ENCODE data around the gene CHL1.

Gene CHL1

DNA sequence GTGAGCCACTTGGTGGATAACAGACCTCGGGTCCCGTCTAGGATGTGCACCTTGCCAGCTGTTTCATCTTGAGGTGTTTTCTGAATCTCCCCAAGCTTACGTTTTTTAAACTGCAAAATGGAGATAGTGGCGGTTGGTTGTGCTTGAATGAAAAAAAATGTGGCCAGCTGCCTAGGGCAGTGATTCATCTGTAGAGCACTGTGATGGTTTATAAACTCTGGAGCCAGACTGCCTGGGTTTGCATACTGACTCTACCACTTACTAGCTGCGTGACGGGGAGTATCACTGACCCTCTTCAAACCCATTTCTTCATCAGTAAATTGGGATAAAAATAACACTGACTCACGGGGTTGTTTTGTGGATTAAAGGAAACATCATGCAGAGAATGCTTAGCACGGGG lies 159.1 kb downstream of the CHL1 start:
- Histone ChIP-seq H3K27me3 (ENCODE audit: insufficient read depth, low read length) (no peaks in the 10 kb centered on the region), H3K4me3 (ENCODE audit: low read depth, low read length) (no peak overlapping the region), H2BK120ac (ENCODE audit: insufficient read depth, low read length, poor library complexity) (no peak overlapping the region), H2BK12ac (ENCODE audit: low read length) (no peak overlapping the region), H4K91ac (ENCODE audit: low read depth, low read length) (no peak overlapping the region), H3K14ac (ENCODE audit: low read length) (no peak overlapping the region), H3K23ac (ENCODE audit: low read length) (no peak overlapping the region), H3K4me2 (ENCODE audit: low read length) (no peak overlapping the region), H4K8ac (ENCODE audit: low read depth, low read length) (no peak overlapping the region), H3K79me1 (ENCODE audit: low read length) (no peaks in the 10 kb centered on the region), H3K9me3 (ENCODE audit: insufficient read depth, low read depth, low read length) (no peaks in the 10 kb centered on the region), H3K18ac (ENCODE audit: low read length) (no peak overlapping the region), H3K36me3 (ENCODE audit: control insufficient read depth in 1 of 2, insufficient read depth in 2 of 2, low read length in 2 of 2) (no peaks in the 10 kb centered on the region), H3K4me1 (ENCODE audit: control insufficient read depth in 1 of 2, insufficient read depth in 2 of 2, low read length in 2 of 2) (no peaks in the 10 kb centered on the region), H2BK5ac (ENCODE audit: low read depth, low read length, poor library complexity) (no peak overlapping the region), H4K12ac (ENCODE audit: low read depth, low read length) (no peak overlapping the region), H3K27ac (ENCODE audit: low read depth, low read length) (no peak overlapping the region), H2AK5ac (ENCODE audit: low read length) (no peak overlapping the region), H3K9ac (ENCODE audit: low read length) (no peak overlapping the region), H3K79me2 (ENCODE audit: control insufficient read depth, insufficient read depth, low read length, poor library complexity) (no peaks in the 10 kb centered on the region), H3K4ac (ENCODE audit: low read depth, low read length) (no peak overlapping the region), H2AFZ (ENCODE audit: insufficient read depth, low read length, poor library complexity) (no peak overlapping the region)
- WGBS (ENCODE audit: extremely low coverage, insufficient coverage, insufficient read length): no CpG with 5 or more reads among the region's 8 CpGs
- DNase-seq: no peak

DNA sequence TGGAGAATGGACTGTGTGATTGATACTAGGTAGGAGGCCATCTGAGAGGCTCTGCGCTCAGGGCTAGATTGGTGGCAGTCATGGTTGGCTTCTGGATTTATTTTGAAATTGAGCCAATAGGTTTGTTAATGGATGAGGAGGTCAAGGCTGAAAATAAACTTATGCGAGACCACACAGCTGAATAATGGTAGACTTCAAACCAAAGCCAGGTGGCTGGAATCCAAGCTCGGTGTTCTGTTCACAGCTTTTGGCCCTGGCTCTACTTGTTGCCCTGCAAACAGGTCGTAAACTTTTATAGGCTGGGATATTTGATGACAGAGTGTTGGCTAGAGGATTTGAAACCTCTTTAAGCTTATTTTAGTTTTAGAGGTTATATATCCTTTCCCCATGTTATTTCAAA lies 160.4 kb downstream of the CHL1 start:
- Histone ChIP-seq H3K27ac (ENCODE audit: low read depth, low read length) (no peak overlapping the region), H3K4ac (ENCODE audit: low read depth, low read length) (no peak overlapping the region), H3K14ac (ENCODE audit: low read length) (no peak overlapping the region), H2BK12ac (ENCODE audit: low read length) (no peak overlapping the region), H2AK5ac (ENCODE audit: low read length) (no peak overlapping the region), H2BK120ac (ENCODE audit: insufficient read depth, low read length, poor library complexity) (no peak overlapping the region), H2BK5ac (ENCODE audit: low read depth, low read length, poor library complexity) (no peak overlapping the region), H3K4me3 (ENCODE audit: low read depth, low read length) (no peak overlapping the region), H4K12ac (ENCODE audit: low read depth, low read length) (no peak overlapping the region), H4K91ac (ENCODE audit: low read depth, low read length) (no peak overlapping the region), H3K79me2 (ENCODE audit: control insufficient read depth, insufficient read depth, low read length, poor library complexity) (no peaks in the 10 kb centered on the region), H3K23ac (ENCODE audit: low read length) (no peak overlapping the region), H3K4me2 (ENCODE audit: low read length) (no peak overlapping the region), H3K9ac (ENCODE audit: low read length) (no peak overlapping the region), H3K36me3 (ENCODE audit: control insufficient read depth in 1 of 2, insufficient read depth in 2 of 2, low read length in 2 of 2) (no peaks in the 10 kb centered on the region), H3K79me1 (ENCODE audit: low read length) (no peaks in the 10 kb centered on the region), H4K8ac (ENCODE audit: low read depth, low read length) (no peak overlapping the region), H3K4me1 (ENCODE audit: control insufficient read depth in 1 of 2, insufficient read depth in 2 of 2, low read length in 2 of 2) (no peaks in the 10 kb centered on the region), H2AFZ (ENCODE audit: insufficient read depth, low read length, poor library complexity) (no peak overlapping the region), H3K27me3 (ENCODE audit: insufficient read depth, low read length) (no peaks in the 10 kb centered on the region), H3K18ac (ENCODE audit: low read length) (no peak overlapping the region), H3K9me3 (ENCODE audit: insufficient read depth, low read depth, low read length) (no peaks in the 10 kb centered on the region)
- no CpG with 5 or more reads among the region's 4 CpGs for WGBS (ENCODE audit: extremely low coverage, insufficient coverage, insufficient read length)
- no peak for DNase-seq

DNA sequence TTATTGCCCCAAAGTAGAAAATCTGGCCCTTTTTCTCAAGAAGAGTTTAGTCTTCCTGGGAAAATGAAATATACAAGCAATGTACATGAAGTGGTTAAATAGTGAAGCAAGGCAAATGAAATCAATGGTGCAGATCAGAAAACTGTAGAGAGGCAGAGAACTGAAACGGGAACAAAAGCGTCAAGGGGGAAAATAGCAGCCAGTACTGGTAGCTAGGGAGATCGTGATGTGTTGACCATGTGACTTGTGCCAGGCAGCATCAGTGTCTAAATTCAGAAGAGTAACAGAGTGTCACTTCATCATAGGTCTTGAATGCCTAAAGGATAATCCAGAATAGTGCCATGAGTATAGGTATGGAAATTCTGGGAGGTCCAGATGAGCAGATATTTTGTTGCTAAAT lies 163.1 kb downstream of the CHL1 start:
- Histone ChIP-seq H4K91ac (ENCODE audit: low read depth, low read length) (no peak overlapping the region), H2AK5ac (ENCODE audit: low read length) (no peak overlapping the region), H2BK12ac (ENCODE audit: low read length) (no peak overlapping the region), H2BK120ac (ENCODE audit: insufficient read depth, low read length, poor library complexity) (no peak overlapping the region), H2BK5ac (ENCODE audit: low read depth, low read length, poor library complexity) (no peak overlapping the region), H2AFZ (ENCODE audit: insufficient read depth, low read length, poor library complexity) (no peak overlapping the region), H3K9ac (ENCODE audit: low read length) (no peak overlapping the region), H4K8ac (ENCODE audit: low read depth, low read length) (no peak overlapping the region), H3K14ac (ENCODE audit: low read length) (no peak overlapping the region), H3K79me2 (ENCODE audit: control insufficient read depth, insufficient read depth, low read length, poor library complexity) (no peaks in the 10 kb centered on the region), H3K36me3 (ENCODE audit: control insufficient read depth in 1 of 2, insufficient read depth in 2 of 2, low read length in 2 of 2) (no peaks in the 10 kb centered on the region), H3K18ac (ENCODE audit: low read length) (no peak overlapping the region), H3K27ac (ENCODE audit: low read depth, low read length) (no peak overlapping the region), H3K4me1 (ENCODE audit: control insufficient read depth in 1 of 2, insufficient read depth in 2 of 2, low read length in 2 of 2) (no peaks in the 10 kb centered on the region), H4K12ac (ENCODE audit: low read depth, low read length) (no peak overlapping the region), H3K23ac (ENCODE audit: low read length) (no peak overlapping the region), H3K79me1 (ENCODE audit: low read length) (no peaks in the 10 kb centered on the region), H3K4me3 (ENCODE audit: low read depth, low read length) (no peak overlapping the region), H3K4me2 (ENCODE audit: low read length) (no peak overlapping the region), H3K4ac (ENCODE audit: low read depth, low read length) (no peak overlapping the region), H3K9me3 (ENCODE audit: insufficient read depth, low read depth, low read length) (no peaks in the 10 kb centered on the region), H3K27me3 (ENCODE audit: insufficient read depth, low read length) (no peaks in the 10 kb centered on the region)
- DNase-seq: no peak
- no CpG with 5 or more reads among the region's 3 CpGs for WGBS (ENCODE audit: extremely low coverage, insufficient coverage, insufficient read length)

DNA sequence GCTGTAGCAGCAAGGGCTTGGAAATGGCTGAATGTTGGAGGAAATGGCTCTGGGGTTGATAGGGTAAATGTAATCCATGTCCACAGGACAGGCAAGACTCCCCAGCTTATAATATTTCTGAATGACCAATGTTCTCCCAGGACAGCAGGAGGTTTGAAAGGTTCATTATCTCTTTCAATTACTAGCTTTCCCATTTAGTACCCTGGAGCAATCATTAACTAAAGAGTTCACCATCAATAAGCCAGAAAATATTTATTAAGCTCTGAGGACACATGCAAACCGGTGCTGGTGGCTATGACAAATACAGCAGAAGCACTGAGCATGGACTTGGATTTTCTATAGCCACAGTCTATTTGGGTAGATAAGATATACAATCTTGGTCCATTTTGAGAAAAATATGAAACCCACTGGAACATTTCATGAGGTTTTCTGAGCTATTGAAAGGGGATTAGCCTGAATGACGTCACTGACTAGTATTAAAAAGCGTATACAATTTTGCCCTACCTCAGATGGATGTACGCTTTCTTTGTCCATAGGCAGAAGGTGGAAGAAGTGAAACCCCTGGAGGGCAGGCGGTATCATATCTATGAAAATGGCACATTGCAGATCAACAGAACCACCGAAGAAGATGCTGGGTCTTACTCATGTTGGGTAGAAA lies 166.2 kb downstream of the CHL1 start:
- Histone ChIP-seq H3K79me2 (ENCODE audit: control insufficient read depth, insufficient read depth, low read length, poor library complexity) (no peaks in the 10 kb centered on the region), H3K9ac (ENCODE audit: low read length) (no peak overlapping the region), H3K9me3 (ENCODE audit: insufficient read depth, low read depth, low read length) (no peaks in the 10 kb centered on the region), H3K4me3 (ENCODE audit: low read depth, low read length) (no peak overlapping the region), H2BK12ac (ENCODE audit: low read length) (no peak overlapping the region), H3K36me3 (ENCODE audit: control insufficient read depth in 1 of 2, insufficient read depth in 2 of 2, low read length in 2 of 2) (no peaks in the 10 kb centered on the region), H3K79me1 (ENCODE audit: low read length) (no peaks in the 10 kb centered on the region), H3K14ac (ENCODE audit: low read length) (no peak overlapping the region), H4K91ac (ENCODE audit: low read depth, low read length) (no peak overlapping the region), H3K4me1 (ENCODE audit: control insufficient read depth in 1 of 2, insufficient read depth in 2 of 2, low read length in 2 of 2) (no peaks in the 10 kb centered on the region), H3K18ac (ENCODE audit: low read length) (no peak overlapping the region), H2AK5ac (ENCODE audit: low read length) (no peak overlapping the region), H3K4me2 (ENCODE audit: low read length) (no peak overlapping the region), H2BK5ac (ENCODE audit: low read depth, low read length, poor library complexity) (no peak overlapping the region), H2AFZ (ENCODE audit: insufficient read depth, low read length, poor library complexity) (no peak overlapping the region), H4K12ac (ENCODE audit: low read depth, low read length) (no peak overlapping the region), H3K27me3 (ENCODE audit: insufficient read depth, low read length) (no peaks in the 10 kb centered on the region), H3K23ac (ENCODE audit: low read length) (no peak overlapping the region), H4K8ac (ENCODE audit: low read depth, low read length) (no peak overlapping the region), H2BK120ac (ENCODE audit: insufficient read depth, low read length, poor library complexity) (no peak overlapping the region), H3K4ac (ENCODE audit: low read depth, low read length) (no peak overlapping the region), H3K27ac (ENCODE audit: low read depth, low read length) (no peak overlapping the region)
- no peak for DNase-seq
- WGBS (ENCODE audit: extremely low coverage, insufficient coverage, insufficient read length): no CpG with 5 or more reads among the region's 6 CpGs

Measured in trophoblast cell (in vitro differentiated cells and primary cell).